Parathyroid adenoma (tissue), 2 donors: Measurements from ENCODE around the gene NR2F2.

Experiments
- H2AFZ ChIP-seq: fragments of 300-600 bp; sonication (generic); one replicate; pipeline ENCODE4 v1.7.0; 2017; ENCODE audit warnings: antibody characterized with exemption, mild to moderate bottlenecking
- H3K27ac ChIP-seq: fragments of 300-600 bp; sonication (generic); one replicate; pipeline ENCODE4 v1.7.0; 2017
- H3K27me3 ChIP-seq: fragments of 300-600 bp; sonication (generic); one replicate; pipeline ENCODE4 v1.7.0; 2017; ENCODE audit warnings: low read length; ENCODE audit not compliant: control insufficient read depth, insufficient read depth
- H3K36me3 ChIP-seq: fragments of 300-600 bp; sonication (generic); one replicate; pipeline ENCODE4 v1.7.0; 2017; ENCODE audit warnings: low read length; ENCODE audit not compliant: control insufficient read depth, insufficient read depth
- H3K4me1 ChIP-seq: fragments of 300-600 bp; sonication (generic); one replicate; pipeline ENCODE4 v1.7.0; 2017; ENCODE audit warnings: control low read depth
- H3K4me2 ChIP-seq: fragments of 300-600 bp; sonication (generic); one replicate; pipeline ENCODE4 v1.7.0; 2017; ENCODE audit warnings: low read length
- H3K4me3 ChIP-seq: fragments of 300-600 bp; sonication (generic); one replicate; pipeline ENCODE4 v1.7.0; 2017; ENCODE audit warnings: low read depth, low read length
- H3K79me2 ChIP-seq: fragments of 300-600 bp; sonication (generic); one replicate; pipeline ENCODE4 v1.7.0; 2017; ENCODE audit warnings: control low read depth
- H3K9ac ChIP-seq: fragments of 300-600 bp; sonication (generic); one replicate; pipeline ENCODE4 v1.7.0; 2017; ENCODE audit warnings: mild to moderate bottlenecking
- H3K9me3 ChIP-seq: fragments of 300-600 bp; sonication (generic); one replicate; pipeline ENCODE4 v1.7.0; 2017; ENCODE audit warnings: low read length; ENCODE audit not compliant: control insufficient read depth
- TF ChIP-seq, protein P1 (sequence below): fragments of 300-600 bp; sonication (generic); IDR thresholded peaks from one replicate; pipeline ENCODE4 v1.7.0; 2017; ENCODE audit warnings: antibody characterized with exemption, mild to moderate bottlenecking
- donor health status: primary hyperparathyroidism.

Gene NR2F2

GRCh38 chr15:96330450-96331143, at the start of gene NR2F2:
Gene NR2F2 (plus strand): TSS chr15:96330700. CDS start chr15:96332106, 1,406 bp downstream.
- peaks cover 34% of the 10 kb centered on the region for H3K79me2 ChIP-seq
- TF ChIP-seq, protein P1, sequence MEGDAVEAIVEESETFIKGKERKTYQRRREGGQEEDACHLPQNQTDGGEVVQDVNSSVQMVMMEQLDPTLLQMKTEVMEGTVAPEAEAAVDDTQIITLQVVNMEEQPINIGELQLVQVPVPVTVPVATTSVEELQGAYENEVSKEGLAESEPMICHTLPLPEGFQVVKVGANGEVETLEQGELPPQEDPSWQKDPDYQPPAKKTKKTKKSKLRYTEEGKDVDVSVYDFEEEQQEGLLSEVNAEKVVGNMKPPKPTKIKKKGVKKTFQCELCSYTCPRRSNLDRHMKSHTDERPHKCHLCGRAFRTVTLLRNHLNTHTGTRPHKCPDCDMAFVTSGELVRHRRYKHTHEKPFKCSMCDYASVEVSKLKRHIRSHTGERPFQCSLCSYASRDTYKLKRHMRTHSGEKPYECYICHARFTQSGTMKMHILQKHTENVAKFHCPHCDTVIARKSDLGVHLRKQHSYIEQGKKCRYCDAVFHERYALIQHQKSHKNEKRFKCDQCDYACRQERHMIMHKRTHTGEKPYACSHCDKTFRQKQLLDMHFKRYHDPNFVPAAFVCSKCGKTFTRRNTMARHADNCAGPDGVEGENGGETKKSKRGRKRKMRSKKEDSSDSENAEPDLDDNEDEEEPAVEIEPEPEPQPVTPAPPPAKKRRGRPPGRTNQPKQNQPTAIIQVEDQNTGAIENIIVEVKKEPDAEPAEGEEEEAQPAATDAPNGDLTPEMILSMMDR: no peak
- no peaks in the 10 kb centered on the region for H3K27me3 ChIP-seq
- H3K4me3 ChIP-seq: peak within 1 kb of the TSS; percentile 88
- H3K9me3 ChIP-seq: no peaks in the 10 kb centered on the region
- H3K36me3 ChIP-seq: no peaks in the 10 kb centered on the region
- no peaks in the 10 kb centered on the region for H3K4me1 ChIP-seq
- peak within 1 kb of the TSS; percentile 97 for H3K27ac ChIP-seq
- H3K9ac ChIP-seq: peak within 1 kb of the TSS; percentile 89
- peak within 1 kb of the TSS; percentile 78 for H2AFZ ChIP-seq
- H3K4me2 ChIP-seq: peak within 1 kb of the TSS; percentile 87

DNA sequence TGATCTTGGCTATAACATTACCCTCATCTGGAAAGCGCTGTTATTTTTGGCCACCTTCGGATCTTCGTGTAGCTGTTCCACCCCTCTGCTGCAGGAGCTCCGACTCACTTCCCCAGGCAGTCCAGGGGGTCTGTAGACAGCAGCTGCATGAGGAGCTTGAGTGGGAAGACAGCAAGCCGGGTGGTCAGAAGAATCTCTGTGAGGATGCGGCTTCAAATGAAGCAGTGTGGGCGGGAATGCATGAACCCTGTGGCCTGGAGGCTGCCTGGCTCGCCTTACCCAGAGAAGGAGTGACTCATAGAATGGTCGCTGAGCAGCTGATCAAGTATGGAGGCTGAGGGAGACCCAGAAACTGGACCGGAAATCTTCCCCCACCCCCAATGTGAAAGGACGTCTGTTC, 45.2 kb upstream of the NR2F2 start:
- Histone ChIP-seq H3K27ac (no peak overlapping the region), H2AFZ (no peak overlapping the region), H3K27me3 (no peaks in the 10 kb centered on the region), H3K79me2 (no peaks in the 10 kb centered on the region), H3K4me3 (no peak overlapping the region), H3K9ac (no peak overlapping the region), H3K9me3 (no peaks in the 10 kb centered on the region), H3K4me2 (no peak overlapping the region), H3K36me3 (no peaks in the 10 kb centered on the region), H3K4me1 (no peaks in the 10 kb centered on the region)
- TF ChIP-seq, protein P1: no peak

DNA sequence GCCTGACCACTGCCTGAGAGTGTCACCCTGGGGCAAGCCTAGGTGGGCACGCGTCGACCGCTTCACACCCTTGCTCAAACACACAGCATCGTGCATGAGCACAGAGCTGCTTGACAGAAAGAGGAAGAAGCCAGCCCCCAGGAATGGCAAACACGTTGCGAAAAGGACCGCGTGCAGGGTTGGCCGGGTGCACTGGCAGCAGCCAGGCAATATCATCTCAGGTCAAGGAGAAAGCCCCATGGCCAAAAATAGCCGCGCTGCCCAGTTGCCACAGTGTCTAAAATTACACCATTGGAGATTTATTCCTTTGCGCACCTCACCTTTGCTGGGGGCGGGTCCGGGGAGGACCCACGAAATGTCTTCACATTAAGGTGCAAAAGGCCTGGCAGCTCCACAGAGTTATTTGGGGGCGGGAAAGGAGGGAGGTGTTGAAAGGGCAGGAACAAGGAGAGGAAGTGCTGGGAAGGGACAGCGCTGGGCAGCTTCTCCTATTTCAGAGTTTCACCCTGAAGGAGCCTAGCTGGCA, 44.7 kb upstream of the NR2F2 start:
- no peak overlapping the region for H3K4me2 ChIP-seq
- H3K4me3 ChIP-seq: no peak overlapping the region
- TF ChIP-seq, protein P1: no peak
- H2AFZ ChIP-seq: no peak overlapping the region
- H3K79me2 ChIP-seq: no peaks in the 10 kb centered on the region
- H3K4me1 ChIP-seq: no peaks in the 10 kb centered on the region
- no peaks in the 10 kb centered on the region for H3K9me3 ChIP-seq
- H3K9ac ChIP-seq: no peak overlapping the region
- no peaks in the 10 kb centered on the region for H3K27me3 ChIP-seq
- H3K27ac ChIP-seq: no peak overlapping the region
- no peaks in the 10 kb centered on the region for H3K36me3 ChIP-seq

DNA sequence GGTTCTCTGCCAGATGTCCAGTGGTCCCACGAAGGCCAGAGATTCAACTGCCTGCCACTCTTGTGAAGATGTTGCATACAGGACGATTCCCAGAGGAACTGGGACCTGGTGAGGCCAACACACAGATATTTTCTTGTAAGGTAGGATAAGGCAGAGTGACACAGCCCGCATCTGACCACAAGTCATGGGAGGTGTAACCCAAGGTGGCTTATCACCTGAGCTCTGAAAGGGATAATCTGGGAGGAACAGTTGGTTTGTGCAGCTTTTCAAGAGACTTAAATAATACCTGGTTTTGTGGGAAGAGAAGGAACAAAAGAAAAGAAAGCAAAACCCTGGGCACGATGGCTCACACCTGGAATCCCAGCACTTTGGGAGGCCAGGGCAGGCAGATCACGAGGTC, 39.8 kb upstream of the NR2F2 start:
- H3K4me2 ChIP-seq: no peak overlapping the region
- no peaks in the 10 kb centered on the region for H3K79me2 ChIP-seq
- no peaks in the 10 kb centered on the region for H3K36me3 ChIP-seq
- H3K4me1 ChIP-seq: no peaks in the 10 kb centered on the region
- TF ChIP-seq, protein P1: no peak
- no peak overlapping the region for H2AFZ ChIP-seq
- no peak overlapping the region for H3K9ac ChIP-seq
- H3K9me3 ChIP-seq: no peaks in the 10 kb centered on the region
- no peaks in the 10 kb centered on the region for H3K27me3 ChIP-seq
- H3K4me3 ChIP-seq: no peak overlapping the region
- H3K27ac ChIP-seq: no peak overlapping the region

DNA sequence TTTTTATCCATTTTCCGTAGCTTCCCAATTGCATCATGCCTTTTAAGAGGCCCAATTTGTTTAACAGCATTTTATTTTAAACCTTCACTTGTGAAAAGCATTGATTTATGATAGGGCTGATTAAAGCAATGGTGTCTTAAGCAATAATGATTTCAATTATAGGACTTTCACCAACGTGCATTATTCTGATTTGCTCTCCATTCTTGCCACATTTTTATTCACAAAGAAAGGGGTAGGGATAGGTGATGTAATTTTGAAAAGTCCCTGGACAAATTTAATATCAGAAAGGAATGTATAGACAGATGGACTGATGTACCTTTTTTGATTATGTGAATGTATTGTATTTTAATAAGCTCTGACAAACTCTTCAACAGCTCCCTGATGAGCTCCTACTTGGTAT, 37.9 kb upstream of the NR2F2 start:
- Histone ChIP-seq H3K27ac (no peak overlapping the region), H3K9ac (no peak overlapping the region), H3K9me3 (no peaks in the 10 kb centered on the region), H3K36me3 (no peaks in the 10 kb centered on the region), H3K4me1 (no peaks in the 10 kb centered on the region), H3K79me2 (no peaks in the 10 kb centered on the region), H3K27me3 (no peaks in the 10 kb centered on the region), H2AFZ (no peak overlapping the region), H3K4me2 (no peak overlapping the region), H3K4me3 (no peak overlapping the region)
- TF ChIP-seq, protein P1: no peak
